PC-3 (cell line): ENCODE results near the gene ERFE. TPM values are rescaled to one million over a fixed set of nuclear protein-coding genes. Genes with fewer than 3 reads are reported as not detected.

Source experiments
- ATAC-seq: fragments of 200-7000 bp; cut with Tn5 transposase; 2 replicates; pipeline ENCODE4 v1.9.1; 2020; ENCODE audit warnings: mild to moderate bottlenecking, moderate library complexity
- BruUV-seq: library from RNA; stranded (reverse); fragments of 400-500 nt; replicated peaks from 2 replicates; lab custom pipeline; 2021; lab: Mats Ljungman, UMichigan
- CTCF ChIA-PET: fragments of 300-600 bp; sonication (Branson Sonifier 250); formaldehyde crosslinking; loops from one replicate; lab custom pipeline; 2022; ENCODE audit warnings: antibody characterized with exemption; lab: Charles Lee
- POLR2A ChIA-PET: fragments of 300-600 bp; sonication (Branson Sonifier 250); formaldehyde crosslinking; loops from one replicate; lab custom pipeline; 2022; ENCODE audit warnings: antibody characterized with exemption; ENCODE audit not compliant: unreplicated experiment; lab: Charles Lee
- DNase-seq: peaks from one replicate; pipeline ENCODE4 v3.0.0-alpha.2; 2015
- H2AFZ ChIP-seq: fragments of 300-600 bp; sonication (generic); 2 replicates; pipeline ENCODE4 v1.6.0; 2016; ENCODE audit warnings: antibody characterized with exemption, low read length
- H3F3A ChIP-seq: fragments of 300-600 bp; sonication (generic); one replicate; pipeline ENCODE4 v1.6.0; 2017; ENCODE audit warnings: antibody characterized with exemption, low read length, control low read depth, mild to moderate bottlenecking; ENCODE audit not compliant: unreplicated experiment
- H3K27ac ChIP-seq: fragments of 300-600 bp; sonication (generic); 2 replicates; pipeline ENCODE4 v1.5.1; 2016; ENCODE audit warnings: mild to moderate bottlenecking, low read length
- H3K27me3 ChIP-seq: fragments of 300-600 bp; sonication (generic); 2 replicates; pipeline ENCODE4 v1.6.1; 2016; ENCODE audit warnings: low read length, mixed read lengths
- H3K36me3 ChIP-seq: fragments of 300-600 bp; sonication (generic); 2 replicates; pipeline ENCODE4 v1.6.1; 2016; ENCODE audit warnings: low read depth, mixed run types, low read length, mixed read lengths
- H3K4me1 ChIP-seq: fragments of 300-600 bp; sonication (generic); 2 replicates; pipeline ENCODE4 v1.5.1; 2016; ENCODE audit warnings: low read length; ENCODE audit not compliant: insufficient read depth
- H3K4me2 ChIP-seq: fragments of 300-600 bp; sonication (generic); 2 replicates; pipeline ENCODE4 v1.6.0; 2016; ENCODE audit warnings: low read length
- H3K4me3 ChIP-seq: fragments of 300-600 bp; sonication (generic); 2 replicates; pipeline ENCODE4 v1.5.1; 2016; ENCODE audit warnings: mild to moderate bottlenecking, low read length, mixed read lengths
- H3K79me2 ChIP-seq: fragments of 300-600 bp; sonication (generic); 2 replicates; pipeline ENCODE4 v1.6.1; 2017; ENCODE audit warnings: low read length, mixed read lengths
- H3K9ac ChIP-seq: fragments of 300-600 bp; sonication (generic); 2 replicates; pipeline ENCODE4 v1.6.0; 2016; ENCODE audit warnings: mild to moderate bottlenecking, low read length
- H3K9me2 ChIP-seq: fragments of 300-600 bp; sonication (generic); replicated peaks from 2 replicates; pipeline ENCODE4 v1.6.1; 2016; ENCODE audit warnings: mixed run types, low read length, mixed read lengths
- H3K9me3 ChIP-seq: fragments of 300-600 bp; sonication (generic); 2 replicates; pipeline ENCODE4 v1.6.1; 2016; ENCODE audit warnings: low read length, mixed read lengths
- H4K20me1 ChIP-seq: fragments of 300-600 bp; sonication (generic); 2 replicates; pipeline ENCODE4 v1.6.1; 2016; ENCODE audit warnings: low read length, mixed read lengths
- EZH2 ChIP-seq: fragments of 300-600 bp; sonication (generic); IDR thresholded peaks from one replicate; pipeline ENCODE4 v1.6.1; 2017; ENCODE audit warnings: antibody characterized with exemption, mild to moderate bottlenecking, low read length; ENCODE audit not compliant: unreplicated experiment
- EZH2phosphoT487 ChIP-seq: fragments of 300-600 bp; sonication (generic); IDR thresholded peaks from 2 replicates; pipeline ENCODE4 v1.6.1; 2018; ENCODE audit warnings: mild to moderate bottlenecking, antibody characterized with exemption, low read length, borderline replicate concordance
- intact Hi-C: fragments of 100-400 bp; cut with micrococcal nuclease; formaldehyde crosslinking; loops from 2 replicates; pipeline ENCODE4 v1.9.0; 2023
- total RNA-seq: library from RNA; depleted of rRNA; stranded (reverse); fragments of >200 nt; gene quantifications from 2 replicates; pipeline ENCODE4 v1.2.3, GENCODE V29; 2014
- TF ChIP-seq, protein P1 (sequence below): fragments of 300-600 bp; sonication (generic); conservative IDR thresholded peaks from 2 replicates; pipeline ENCODE4 v1.5.1; 2017; ENCODE audit warnings: antibody characterized with exemption, low read depth, mild to moderate bottlenecking, low read length

The ERFE gene
- total RNA-seq, 1 experiment from 2014 or later: 7.4 TPM

- Histone ChIP-seq H3F3A (no peaks in the 10 kb centered on the region), H3K79me2 (no peaks in the 10 kb centered on the region), H3K36me3 (no peaks in the 10 kb centered on the region; the same call in 1 of the 2 replicates), H3K4me2 (peak overlapping the region; percentile 76), H3K4me3 (peak overlapping the region; percentile 63), H3K27ac (no peak overlapping the region), H3K9ac (peak overlapping the region; percentile 7; the same call in 1 of the 2 replicates), H3K4me1 (no peaks in the 10 kb centered on the region), H4K20me1 (no peaks in the 10 kb centered on the region), H3K27me3 (no peaks in the 10 kb centered on the region), H2AFZ (peak overlapping the region; percentile 45; the same call in 1 of the 2 replicates), H3K9me2 (no peaks in the 10 kb centered on the region), H3K9me3 (no peaks in the 10 kb centered on the region)
- ChIA-PET CTCF (no interaction called here), POLR2A (no interaction called here)
- intact Hi-C loops: no loop called here
- TF ChIP-seq EZH2: no peak
- peak; percentile 54 for ATAC-seq
- no TSS peak for BruUV-seq
- no peak for DNase-seq
Observed at GRCh38 chr2:238159071-238159539, 335 bp downstream of the ERFE start.

GRCh38 chr2:238159661-238160205 is 963 bp downstream of the ERFE start:
- peak overlapping the region; percentile 45; the same call in 1 of the 2 replicates for H2AFZ ChIP-seq

GRCh38 chr2:238160206-238161129 is 1.7 kb downstream of the ERFE start:
- H4K20me1 ChIP-seq: no peaks in the 10 kb centered on the region
- H3K9ac ChIP-seq: no peak overlapping the region
- H2AFZ ChIP-seq: no peak overlapping the region
- no peaks in the 10 kb centered on the region for H3K9me3 ChIP-seq
- no peaks in the 10 kb centered on the region; the same call in 1 of the 2 replicates for H3K36me3 ChIP-seq
- H3K9me2 ChIP-seq: no peaks in the 10 kb centered on the region
- no TSS peak for BruUV-seq
- no peaks in the 10 kb centered on the region for H3K27me3 ChIP-seq
- H3F3A ChIP-seq: no peaks in the 10 kb centered on the region
- H3K4me3 ChIP-seq: no peak overlapping the region
- ChIA-PET POLR2A (no interaction called here), CTCF (no interaction called here)
- no peaks in the 10 kb centered on the region for H3K4me1 ChIP-seq
- TF ChIP-seq, protein P1, sequence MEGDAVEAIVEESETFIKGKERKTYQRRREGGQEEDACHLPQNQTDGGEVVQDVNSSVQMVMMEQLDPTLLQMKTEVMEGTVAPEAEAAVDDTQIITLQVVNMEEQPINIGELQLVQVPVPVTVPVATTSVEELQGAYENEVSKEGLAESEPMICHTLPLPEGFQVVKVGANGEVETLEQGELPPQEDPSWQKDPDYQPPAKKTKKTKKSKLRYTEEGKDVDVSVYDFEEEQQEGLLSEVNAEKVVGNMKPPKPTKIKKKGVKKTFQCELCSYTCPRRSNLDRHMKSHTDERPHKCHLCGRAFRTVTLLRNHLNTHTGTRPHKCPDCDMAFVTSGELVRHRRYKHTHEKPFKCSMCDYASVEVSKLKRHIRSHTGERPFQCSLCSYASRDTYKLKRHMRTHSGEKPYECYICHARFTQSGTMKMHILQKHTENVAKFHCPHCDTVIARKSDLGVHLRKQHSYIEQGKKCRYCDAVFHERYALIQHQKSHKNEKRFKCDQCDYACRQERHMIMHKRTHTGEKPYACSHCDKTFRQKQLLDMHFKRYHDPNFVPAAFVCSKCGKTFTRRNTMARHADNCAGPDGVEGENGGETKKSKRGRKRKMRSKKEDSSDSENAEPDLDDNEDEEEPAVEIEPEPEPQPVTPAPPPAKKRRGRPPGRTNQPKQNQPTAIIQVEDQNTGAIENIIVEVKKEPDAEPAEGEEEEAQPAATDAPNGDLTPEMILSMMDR: peak; percentile 34; the same call in 1 of the 2 replicates
- TF ChIP-seq EZH2phosphoT487: no peak
- no peak overlapping the region for H3K4me2 ChIP-seq
- intact Hi-C loops: no loop called here
- no peak overlapping the region for H3K27ac ChIP-seq
- no peaks in the 10 kb centered on the region for H3K79me2 ChIP-seq
- ATAC-seq (no peak), DNase-seq (no peak)

More at GRCh38 chr2:238159661-238160205, 963 bp downstream of the ERFE start:
- no peak overlapping the region for H3K9ac ChIP-seq
- H3K4me3 ChIP-seq: peak overlapping the region; percentile 63
- H3K27ac ChIP-seq: no peak overlapping the region
- TF ChIP-seq EZH2phosphoT487: no peak
- no peak for TF ChIP-seq EZH2
- TF ChIP-seq, protein P1: no peak
- ATAC-seq (no peak), DNase-seq (no peak)
- H3K9me2 ChIP-seq: no peaks in the 10 kb centered on the region
- no peaks in the 10 kb centered on the region; the same call in 1 of the 2 replicates for H3K36me3 ChIP-seq
- CTCF ChIA-PET: no interaction called here
- H3K4me2 ChIP-seq: peak overlapping the region; percentile 76
- H3K4me1 ChIP-seq: no peaks in the 10 kb centered on the region
- intact Hi-C loops: no loop called here
- H3F3A ChIP-seq: no peaks in the 10 kb centered on the region
- no peaks in the 10 kb centered on the region for H3K79me2 ChIP-seq
- POLR2A ChIA-PET: no interaction called here
- no peaks in the 10 kb centered on the region for H4K20me1 ChIP-seq
- H3K9me3 ChIP-seq: no peaks in the 10 kb centered on the region
- no peaks in the 10 kb centered on the region for H3K27me3 ChIP-seq
- BruUV-seq: no TSS peak
